Measurements from ENCODE around the gene CD63.

DNA sequence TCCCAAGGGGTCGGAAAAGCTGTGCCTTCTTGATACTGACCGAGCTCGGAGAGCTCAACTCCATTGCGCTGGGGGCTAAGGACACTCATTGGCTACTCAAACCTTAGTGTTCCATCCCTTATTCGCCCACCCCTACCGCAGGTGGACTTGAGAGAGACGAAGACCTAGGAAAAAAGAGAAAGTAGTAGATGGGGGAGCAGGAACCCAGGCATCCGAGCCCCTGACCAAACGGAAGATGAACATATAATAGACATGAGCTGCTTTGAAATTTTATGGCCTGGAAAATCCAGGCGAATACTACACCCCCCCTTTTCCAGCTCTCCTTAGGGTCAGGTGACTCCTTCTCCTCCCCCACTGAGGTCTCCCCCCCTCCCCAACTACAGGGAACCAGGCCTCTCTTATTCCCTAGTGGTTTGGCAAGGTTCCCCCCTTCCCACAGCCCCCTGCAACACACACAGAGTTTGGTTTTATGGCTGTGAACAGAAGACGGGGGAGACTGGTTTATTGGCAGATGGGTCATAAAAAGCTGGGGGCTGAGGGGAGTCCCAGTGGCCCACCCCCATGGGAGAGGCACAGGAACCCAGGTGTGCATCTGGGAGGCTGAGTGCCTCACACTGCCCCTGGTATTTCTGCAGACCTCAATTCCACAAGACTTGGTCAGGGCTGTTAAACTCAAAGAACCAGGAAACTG lies 15.7 kb upstream of the CD63 start:
- no peak for TF ChIP-seq CTCF (IDR thresholded peaks at IDR 0.05)
- no peak for TF ChIP-seq POLR2A (IDR thresholded peaks at IDR 0.05)
